DND-41 (cell line): ENCODE results near the gene TBL1XR1.

ENCODE experiments used
- ATAC-seq: fragments of 200-7000 bp; cut with Tn5 transposase; 3 replicates; pipeline ENCODE4 v1.9.1; 2021; ENCODE audit warnings: low read depth; ENCODE audit not compliant: insufficient read depth
- DNase-seq: peaks from one replicate; pipeline ENCODE4 v3.0.0-alpha.2; 2020
- H2AFZ ChIP-seq: 2 replicates; pipeline ENCODE4 v1.6.0; 2012; ENCODE audit warnings: low read depth, low read length
- H3K27ac ChIP-seq: 2 replicates; pipeline ENCODE4 v1.5.1; 2012; ENCODE audit warnings: low read length, inconsistent platforms
- H3K27me3 ChIP-seq: fragments of 200-600 bp; sonication (generic); 2 replicates; pipeline ENCODE4 v1.6.0; 2012; ENCODE audit warnings: low read length, mild to moderate bottlenecking, inconsistent platforms; ENCODE audit not compliant: insufficient read depth, poor library complexity
- H3K36me3 ChIP-seq: 2 replicates; pipeline ENCODE4 v1.5.1; 2012; ENCODE audit warnings: low read length, inconsistent platforms; ENCODE audit not compliant: insufficient read depth
- H3K4me1 ChIP-seq: 2 replicates; pipeline ENCODE4 v1.5.1; 2012; ENCODE audit warnings: mild to moderate bottlenecking, low read length; ENCODE audit not compliant: insufficient read depth
- H3K4me2 ChIP-seq: 2 replicates; pipeline ENCODE4 v1.6.0; 2012; ENCODE audit warnings: mild to moderate bottlenecking, moderate library complexity, low read length, inconsistent platforms; ENCODE audit not compliant: insufficient read depth
- H3K4me3 ChIP-seq, 2 experiments: fragments of 200-600 bp in 1 of 2; shearing (Covaris generic) in 1 of 2; 2 replicates each; pipeline ENCODE4 v1.5.1; 2012 to 2016; ENCODE audit warnings: inconsistent platforms in 2 of 2, low read length in 2 of 2, mild to moderate bottlenecking in 2 of 2, low read depth in 1 of 2, moderate library complexity in 1 of 2
- H3K79me2 ChIP-seq: 2 replicates; pipeline ENCODE4 v1.6.0; 2012; ENCODE audit warnings: low read length, inconsistent platforms; ENCODE audit not compliant: insufficient read depth
- H3K9ac ChIP-seq: 2 replicates; pipeline ENCODE4 v1.6.0; 2012; ENCODE audit warnings: low read depth, mild to moderate bottlenecking, inconsistent platforms, low read length, moderate library complexity
- H3K9me3 ChIP-seq: 2 replicates; pipeline ENCODE4 v1.5.1; 2012; ENCODE audit warnings: low read length, moderate library complexity, mild to moderate bottlenecking, inconsistent platforms; ENCODE audit not compliant: insufficient read depth, severe bottlenecking
- H4K20me1 ChIP-seq: 2 replicates; pipeline ENCODE4 v1.6.0; 2012; ENCODE audit warnings: low read length; ENCODE audit not compliant: insufficient read depth
- CTCF ChIP-seq: IDR thresholded peaks from 2 replicates; pipeline ENCODE4 v1.5.1; 2012; ENCODE audit warnings: borderline replicate concordance, low read length, moderate library complexity, mild to moderate bottlenecking; ENCODE audit not compliant: poor library complexity, severe bottlenecking; ENCODE audit errors: extremely low read depth
- EZH2 ChIP-seq: IDR thresholded peaks from 3 replicates; pipeline ENCODE4 v1.6.1; 2012; ENCODE audit warnings: borderline replicate concordance, low read depth, mild to moderate bottlenecking, moderate library complexity, low read length, inconsistent platforms; ENCODE audit not compliant: severe bottlenecking

The TBL1XR1 gene

GRCh38 chr3:177197041-177197726, at the start of gene TBL1XR1:
TSS of gene TBL1XR1 (minus strand) at chr3:177197482. CDS start at chr3:177064977, 132,505 bp downstream.
- Histone ChIP-seq H3K4me1 (peaks cover 61% of the 10 kb centered on the region), H3K27ac (peak within 1 kb of the TSS; percentile 99), H3K4me3 (peak within 1 kb of the TSS; percentile 42 to 72; a peak in 3 of 4 replicates), H2AFZ (peak within 1 kb of the TSS; percentile 67), H3K9ac (peak within 1 kb of the TSS; percentile 94), H3K9me3 (no peaks in the 10 kb centered on the region), H3K4me2 (peak within 1 kb of the TSS; percentile 66), H4K20me1 (peaks cover 14% of the 10 kb centered on the region), H3K79me2 (peaks cover 45% of the 10 kb centered on the region), H3K27me3 (no peaks in the 10 kb centered on the region), H3K36me3 (0 out of 2 replicates have a peak, but pooled peaks cover 4% of the 10 kb centered on the region)
- ATAC-seq (peak; percentile 71), DNase-seq (peak; percentile 96)
- TF ChIP-seq EZH2: no peak
- TF ChIP-seq CTCF: no peak

- TF ChIP-seq EZH2: no peak
- TF ChIP-seq CTCF: no peak
- Histone ChIP-seq H3K36me3 (no peaks in the 10 kb centered on the region), H3K9ac (no peak overlapping the region), H2AFZ (no peak overlapping the region), H3K9me3 (no peaks in the 10 kb centered on the region), H3K27ac (no peak overlapping the region), H4K20me1 (no peaks in the 10 kb centered on the region), H3K79me2 (no peaks in the 10 kb centered on the region), H3K4me3 (no peak overlapping the region), H3K27me3 (no peaks in the 10 kb centered on the region), H3K4me2 (no peak overlapping the region), H3K4me1 (no peaks in the 10 kb centered on the region)
- ATAC-seq (no peak), DNase-seq (no peak)
These were observed 48.0 kb upstream of the TBL1XR1 start for GRCh38 chr3:177245250-177245649.

GRCh38 chr3:177244606-177245005, 47.3 kb upstream of the TBL1XR1 start:
- no peak overlapping the region for H3K4me3 ChIP-seq

More at GRCh38 chr3:177244606-177245005, 47.3 kb upstream of the TBL1XR1 start:
- no peaks in the 10 kb centered on the region for H3K27me3 ChIP-seq
- TF ChIP-seq EZH2: no peak
- no peak for TF ChIP-seq CTCF
- no peaks in the 10 kb centered on the region for H3K9me3 ChIP-seq
- no peak for ATAC-seq
- H3K36me3 ChIP-seq: no peaks in the 10 kb centered on the region
- H3K4me2 ChIP-seq: no peak overlapping the region
- H3K4me1 ChIP-seq: no peaks in the 10 kb centered on the region
- H4K20me1 ChIP-seq: no peaks in the 10 kb centered on the region
- H3K27ac ChIP-seq: no peak overlapping the region
- no peak overlapping the region for H2AFZ ChIP-seq
- DNase-seq: no peak
- H3K79me2 ChIP-seq: no peaks in the 10 kb centered on the region
- H3K9ac ChIP-seq: no peak overlapping the region
